K562 (cell line): ENCODE measurements around the gene TMPRSS9.

Experiments
- BRD4 ChIP-seq: fragments of 200-600 bp; sonication (generic); IDR thresholded peaks from 2 replicates; pipeline ENCODE4 v1.6.1; 2017; ENCODE audit warnings: inconsistent platforms
- DNMT1 ChIP-seq: fragments of 450-650 bp; IDR thresholded peaks from 2 replicates; pipeline ENCODE4 v1.6.1; 2016; ENCODE audit warnings: antibody characterized with exemption, mild to moderate bottlenecking
- ELF4 ChIP-seq: fragments of 450-650 bp; formaldehyde crosslinking; IDR thresholded peaks from 2 replicates; pipeline ENCODE4 v1.4.0; 2022; ENCODE audit warnings: missing genetic modification characterization
- HDAC6 ChIP-seq: IDR thresholded peaks from 2 replicates; pipeline ENCODE4 v1.6.1; 2012; ENCODE audit warnings: low read depth, mild to moderate bottlenecking, control low read depth, inconsistent platforms, low read length, moderate library complexity
- POLR2A ChIP-seq: fragments of 450-650 bp; conservative IDR thresholded peaks from 2 replicates; pipeline ENCODE4 v1.6.1; 2016
- RFX5 ChIP-seq: IDR thresholded peaks from 2 replicates; pipeline ENCODE4 v1.6.1; 2011; ENCODE audit warnings: low read depth, mild to moderate bottlenecking, improper control_type of control experiment, low read length
- SMARCA5 ChIP-seq: fragments of 450-650 bp; IDR thresholded peaks from 2 replicates; pipeline ENCODE4 v1.6.1; 2016
- ZNF121 ChIP-seq: sonication (generic); formaldehyde crosslinking; conservative IDR thresholded peaks from 2 replicates; pipeline ENCODE4 v1.8.0; 2022; ENCODE audit warnings: missing genetic modification reagents
- ZSCAN29 ChIP-seq: fragments of 450-650 bp; IDR thresholded peaks from 2 replicates; pipeline ENCODE4 v1.6.1; 2017
- TF ChIP-seq, protein P1 (sequence below), 2 experiments: fragments of 450-650 bp; conservative IDR thresholded peaks; 2 replicates each; pipeline ENCODE4 v1.6.1; 2017; ENCODE audit warnings: mild to moderate bottlenecking in 2 of 2, moderate library complexity in 2 of 2

DNA sequence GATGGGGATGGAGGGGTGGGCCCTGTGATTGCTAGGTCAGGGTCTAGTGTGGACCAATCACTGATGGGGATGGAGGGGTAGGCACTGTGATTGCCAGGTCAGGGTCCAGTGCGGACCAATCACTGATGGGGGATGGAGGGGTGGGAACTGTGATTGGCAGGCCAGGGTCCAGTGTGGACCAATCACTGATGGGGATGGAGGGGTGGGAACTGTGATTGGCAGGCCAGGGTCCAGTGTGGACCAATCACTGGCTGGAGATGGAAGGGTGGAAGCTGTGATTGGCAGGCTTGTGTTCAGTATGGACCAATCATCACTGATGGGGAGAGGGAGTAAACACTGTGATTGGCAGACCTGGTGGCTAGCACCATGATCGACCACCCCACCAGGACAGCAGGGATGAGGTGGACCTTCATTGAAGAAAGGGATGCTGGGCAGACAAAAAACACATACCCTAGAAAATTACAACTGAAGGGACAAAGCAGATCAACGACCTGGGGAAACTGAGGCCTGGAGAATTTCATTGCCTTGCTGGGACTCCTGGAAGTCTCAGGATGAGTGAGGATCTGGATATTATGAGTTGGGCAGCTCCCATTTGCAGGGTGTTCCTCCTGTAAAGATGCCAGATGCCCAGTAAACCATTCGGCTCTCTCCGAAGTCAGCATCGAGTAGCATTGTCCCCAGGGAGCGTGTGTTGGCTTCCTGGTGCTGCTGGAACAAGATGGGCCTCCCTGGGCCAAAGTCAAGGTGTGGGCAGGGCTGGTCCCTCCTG, 15.5 kb downstream of the TMPRSS9 start:
- TF ChIP-seq RFX5 (no peak), HDAC6 (no peak), POLR2A (no peak), BRD4 (no peak), SMARCA5 (no peak), ELF4 (CRISPR knock-in tag) (no peak), ZNF121 (no peak), DNMT1 (no peak), ZSCAN29 (no peak)
- TF ChIP-seq, protein P1, sequence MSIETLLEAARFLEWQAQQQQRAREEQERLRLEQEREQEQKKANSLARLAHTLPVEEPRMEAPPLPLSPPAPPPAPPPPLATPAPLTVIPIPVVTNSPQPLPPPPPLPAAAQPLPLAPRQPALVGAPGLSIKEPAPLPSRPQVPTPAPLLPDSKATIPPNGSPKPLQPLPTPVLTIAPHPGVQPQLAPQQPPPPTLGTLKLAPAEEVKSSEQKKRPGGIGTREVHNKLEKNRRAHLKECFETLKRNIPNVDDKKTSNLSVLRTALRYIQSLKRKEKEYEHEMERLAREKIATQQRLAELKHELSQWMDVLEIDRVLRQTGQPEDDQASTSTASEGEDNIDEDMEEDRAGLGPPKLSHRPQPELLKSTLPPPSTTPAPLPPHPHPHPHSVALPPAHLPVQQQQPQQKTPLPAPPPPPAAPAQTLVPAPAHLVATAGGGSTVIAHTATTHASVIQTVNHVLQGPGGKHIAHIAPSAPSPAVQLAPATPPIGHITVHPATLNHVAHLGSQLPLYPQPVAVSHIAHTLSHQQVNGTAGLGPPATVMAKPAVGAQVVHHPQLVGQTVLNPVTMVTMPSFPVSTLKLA (conservative IDR thresholded peaks at IDR 0.05) = no peak
